Mesendoderm (in vitro differentiated cells): ENCODE data around the gene TXNDC12.
A peak's percentile ranks its signal among the peaks of the same experiment; 100 is the strongest.
"Not testable (repeated sequence)": the region's sequence is repeated elsewhere in the genome, so short reads cannot be mapped to it uniquely, and the experiment has no call there.

Experiments used
- DNase-seq: peaks from one replicate; pipeline ENCODE4 v3.0.0; 2013
- H2AK5ac ChIP-seq: 2 replicates; pipeline ENCODE4 v1.6.1; 2013; ENCODE audit warnings: low read length, inconsistent platforms
- H2BK120ac ChIP-seq: 2 replicates; pipeline ENCODE4 v1.6.1; 2013; ENCODE audit warnings: low read depth, mild to moderate bottlenecking, low read length, moderate library complexity, mixed read lengths
- H2BK15ac ChIP-seq: replicated peaks from 2 replicates; pipeline ENCODE4 v1.6.1; 2013; ENCODE audit warnings: low read depth, mild to moderate bottlenecking, moderate library complexity
- H2BK5ac ChIP-seq: 2 replicates; pipeline ENCODE4 v1.6.1; 2013; ENCODE audit warnings: low read length, inconsistent platforms
- H3K18ac ChIP-seq: 2 replicates; pipeline ENCODE4 v1.6.1; 2013; ENCODE audit warnings: mild to moderate bottlenecking, low read length, mixed read lengths
- H3K23ac ChIP-seq: one replicate; pipeline ENCODE4 v1.6.1; 2013; ENCODE audit warnings: low read length
- H3K27ac ChIP-seq: 2 replicates; pipeline ENCODE4 v1.5.1; 2013; ENCODE audit warnings: low read depth, mild to moderate bottlenecking, inconsistent platforms, low read length, moderate library complexity
- H3K27me3 ChIP-seq: 2 replicates; pipeline ENCODE4 v1.6.1; 2013; ENCODE audit warnings: low read length, control low read depth, mild to moderate bottlenecking, inconsistent platforms; ENCODE audit not compliant: insufficient read depth, poor library complexity
- H3K36me3 ChIP-seq: 2 replicates; pipeline ENCODE4 v1.6.1; 2013; ENCODE audit warnings: low read length, inconsistent platforms; ENCODE audit not compliant: control insufficient read depth, insufficient read depth
- H3K4ac ChIP-seq: one replicate; pipeline ENCODE4 v1.6.1; 2013; ENCODE audit warnings: low read depth, mild to moderate bottlenecking, low read length, moderate library complexity
- H3K4me1 ChIP-seq: 2 replicates; pipeline ENCODE4 v1.6.1; 2013; ENCODE audit warnings: low read depth, low read length, inconsistent platforms; ENCODE audit not compliant: control insufficient read depth
- H3K4me2 ChIP-seq: 2 replicates; pipeline ENCODE4 v1.6.1; 2013; ENCODE audit warnings: low read length
- H3K4me3 ChIP-seq: 2 replicates; pipeline ENCODE4 v1.5.1; 2013; ENCODE audit warnings: mild to moderate bottlenecking, low read length
- H3K56ac ChIP-seq: one replicate; pipeline ENCODE4 v1.6.1; 2013; ENCODE audit warnings: low read length
- H3K79me1 ChIP-seq: 2 replicates; pipeline ENCODE4 v1.6.1; 2013; ENCODE audit warnings: low read length, inconsistent platforms
- H3K79me2 ChIP-seq: 2 replicates; pipeline ENCODE4 v1.6.1; 2013; ENCODE audit warnings: mild to moderate bottlenecking, low read length; ENCODE audit not compliant: control insufficient read depth, insufficient read depth
- H3K9ac ChIP-seq: 2 replicates; pipeline ENCODE4 v1.6.1; 2013; ENCODE audit warnings: low read length, inconsistent platforms
- H4K5ac ChIP-seq: one replicate; pipeline ENCODE4 v1.6.1; 2013; ENCODE audit warnings: low read length
- H4K8ac ChIP-seq: one replicate; pipeline ENCODE4 v1.6.1; 2013; ENCODE audit warnings: low read depth, mild to moderate bottlenecking, control low read depth, low read length, moderate library complexity
- WGBS: extraction: QIAGEN DNeasy Blood & Tissue Kit; methylation state at CpG from one replicate; pipeline ENCODE4 v1.1.7; 2013; ENCODE audit warnings: low lambda C conversion rate, missing lambda C conversion rate; ENCODE audit not compliant: insufficient coverage; ENCODE audit errors: extremely low coverage; 5-methylcytosine and 5-hydroxymethylcytosine counted together

TXNDC12 gene

GRCh38 chr1:52056163-52056936 is 1.4 kb upstream of the TXNDC12 start, which contains the start of gene BTF3L4:
Gene BTF3L4 (plus strand): TSS chr1:52056295. CDS start chr1:52059848, 3,553 bp downstream.
- Histone ChIP-seq H4K8ac (no peak within 1 kb of the TSS), H3K79me2 (peaks cover 47% of the 10 kb centered on the region), H3K9ac (peak within 1 kb of the TSS; percentile 88), H3K4me1 (peaks cover 5% of the 10 kb centered on the region), H3K79me1 (peaks cover 14% of the 10 kb centered on the region), H3K18ac (peak within 1 kb of the TSS; percentile 77), H3K23ac (peak within 1 kb of the TSS; percentile 55), H3K4me3 (peak within 1 kb of the TSS; percentile 90), H2BK120ac (no peak within 1 kb of the TSS), H3K27me3 (no peaks in the 10 kb centered on the region), H3K27ac (peak within 1 kb of the TSS; percentile 88), H3K4me2 (peak within 1 kb of the TSS; percentile 92), H3K4ac (peak within 1 kb of the TSS; percentile 90), H4K5ac (peak within 1 kb of the TSS; percentile 14), H2AK5ac (peak within 1 kb of the TSS; percentile 7), H2BK5ac (peak within 1 kb of the TSS; percentile 76), H2BK15ac (no peak within 1 kb of the TSS), H3K56ac (peak within 1 kb of the TSS; percentile 97), H3K36me3 (no peaks in the 10 kb centered on the region)
- peak; percentile 99 for DNase-seq
- WGBS: no CpG with 5 or more reads among the region's 54 CpGs

GRCh38 chr1:52055866-52056162 is 823 bp upstream of the TXNDC12 start:
- Histone ChIP-seq H3K56ac (peak overlapping the region; percentile 94), H4K5ac (no peak overlapping the region), H3K4me2 (peak overlapping the region; percentile 92), H3K4me1 (peaks cover 5% of the 10 kb centered on the region), H3K79me2 (peaks cover 47% of the 10 kb centered on the region), H3K27me3 (no peaks in the 10 kb centered on the region), H2AK5ac (no peak overlapping the region), H3K23ac (peak overlapping the region; percentile 55), H3K9ac (peak overlapping the region; percentile 87), H3K4ac (no peak overlapping the region), H3K36me3 (no peaks in the 10 kb centered on the region), H3K27ac (peak overlapping the region; percentile 87), H4K8ac (no peak overlapping the region), H3K79me1 (peaks cover 14% of the 10 kb centered on the region), H3K18ac (peak overlapping the region; percentile 77), H2BK15ac (no peak overlapping the region), H2BK5ac (peak overlapping the region; percentile 14), H2BK120ac (no peak overlapping the region), H3K4me3 (peak overlapping the region; percentile 89)
- DNase-seq: no peak
- no CpG with 5 or more reads among the region's 12 CpGs for WGBS

- peaks cover 43% of the 10 kb centered on the region for H3K79me2 ChIP-seq
- no CpG with 5 or more reads among the region's 13 CpGs for whole genome bisulfite sequencing
These were observed 410 bp downstream of the TXNDC12 start for GRCh38 chr1:52054496-52055065.

GRCh38 chr1:52053862-52054261 is 1.1 kb downstream of the TXNDC12 start:
- Histone ChIP-seq H3K36me3 (no peaks in the 10 kb centered on the region), H3K4ac (no peak overlapping the region), H2AK5ac (no peak overlapping the region), H3K56ac (peak overlapping the region; percentile 90), H3K27me3 (no peaks in the 10 kb centered on the region), H3K18ac (no peak overlapping the region), H3K4me1 (peaks cover 5% of the 10 kb centered on the region), H3K79me1 (peaks cover 18% of the 10 kb centered on the region), H4K5ac (no peak overlapping the region), H3K4me3 (peak overlapping the region; percentile 82), H2BK120ac (no peak overlapping the region), H3K27ac (no peak overlapping the region), H2BK15ac (no peak overlapping the region), H3K79me2 (peaks cover 40% of the 10 kb centered on the region), H3K9ac (peak overlapping the region; percentile 88), H2BK5ac (no peak overlapping the region), H4K8ac (no peak overlapping the region), H3K4me2 (peak overlapping the region; percentile 93), H3K23ac (no peak overlapping the region)
- no peak for DNase-seq
- no CpG with 5 or more reads among the region's 1 CpG for WGBS

More at GRCh38 chr1:52054496-52055065, 410 bp downstream of the TXNDC12 start:
- no peak overlapping the region for H2BK5ac ChIP-seq
- peaks cover 5% of the 10 kb centered on the region for H3K4me1 ChIP-seq
- no peaks in the 10 kb centered on the region for H3K27me3 ChIP-seq
- H3K9ac ChIP-seq: peak overlapping the region; percentile 88
- H2BK15ac ChIP-seq: no peak overlapping the region
- peak overlapping the region; percentile 42 for H3K18ac ChIP-seq
- H3K4ac ChIP-seq: peak overlapping the region; percentile 25
- peaks cover 18% of the 10 kb centered on the region for H3K79me1 ChIP-seq
- H2AK5ac ChIP-seq: no peak overlapping the region
- H3K56ac ChIP-seq: peak overlapping the region; percentile 90
- H4K8ac ChIP-seq: no peak overlapping the region
- peak overlapping the region; percentile 93 for H3K4me2 ChIP-seq
- no peaks in the 10 kb centered on the region for H3K36me3 ChIP-seq
- H4K5ac ChIP-seq: peak overlapping the region; percentile 18
- peak overlapping the region; percentile 82 for H3K4me3 ChIP-seq
- no peak overlapping the region for H3K23ac ChIP-seq
- DNase-seq: peak; percentile 11
- H2BK120ac ChIP-seq: no peak overlapping the region
- H3K27ac ChIP-seq: peak overlapping the region; percentile 53

GRCh38 chr1:52049337-52049736 is 5.7 kb downstream of the TXNDC12 start:
- not testable (repeated sequence) for H3K56ac ChIP-seq, H3K4ac ChIP-seq, H3K27me3 ChIP-seq, H3K18ac ChIP-seq, H3K9ac ChIP-seq, H3K4me2 ChIP-seq, H4K5ac ChIP-seq, DNase-seq, H3K36me3 ChIP-seq, H2BK5ac ChIP-seq, H4K8ac ChIP-seq, H2BK120ac ChIP-seq, H3K4me3 ChIP-seq, H3K4me1 ChIP-seq, H2AK5ac ChIP-seq, H2BK15ac ChIP-seq, H3K27ac ChIP-seq, H3K23ac ChIP-seq
- WGBS: no CpG with 5 or more reads among the region's 4 CpGs
- peaks cover 18% of the 10 kb centered on the region for H3K79me2 ChIP-seq
- peaks cover 12% of the 10 kb centered on the region for H3K79me1 ChIP-seq
